CD14-positive monocyte (primary cell): ENCODE measurements around the gene CROCC. TPM values are rescaled to one million over a fixed set of nuclear protein-coding genes. Genes with fewer than 3 reads are reported as not detected.

Source experiments
- DNase-seq, 3 donors: peaks; one replicate each; pipeline ENCODE4 v3.0.0-alpha.2; 2011 to 2022
- H2AFZ ChIP-seq: 2 replicates; pipeline ENCODE4 v1.6.0; 2012; ENCODE audit warnings: mild to moderate bottlenecking, low read depth, low read length, inconsistent platforms; ENCODE audit not compliant: insufficient read depth, poor library complexity, severe bottlenecking
- H3K27ac ChIP-seq, 2 donors: 1 replicate in 1 of 2; 2 replicates in 1 of 2; pipeline ENCODE4 v1.5.1; 2012 to 2013; ENCODE audit warnings: low read length in 2 of 2, control low read depth in 1 of 2, inconsistent platforms in 1 of 2, low read depth in 1 of 2, mild to moderate bottlenecking in 1 of 2
- H3K27me3 ChIP-seq, 2 donors: one replicate each; pipeline versions ENCODE4 v1.6.0 to v1.6.1; 2011 to 2013; ENCODE audit warnings: low read length in 2 of 2; ENCODE audit not compliant: control insufficient read depth in 2 of 2, insufficient read depth in 2 of 2
- H3K36me3 ChIP-seq, 2 donors: replicated peaks in 1 of 2; 1 replicate in 1 of 2; 2 replicates in 1 of 2; pipeline versions ENCODE4 v1.5.1 to v1.6.1; 2012 to 2013; ENCODE audit warnings: low read length in 2 of 2, control low read depth in 1 of 2, inconsistent platforms in 1 of 2, mild to moderate bottlenecking in 1 of 2; ENCODE audit not compliant: insufficient read depth in 2 of 2, control insufficient read depth in 1 of 2
- H3K4me1 ChIP-seq, 2 donors: 1 replicate in 1 of 2; 2 replicates in 1 of 2; pipeline versions ENCODE4 v1.5.1 to v1.6.1; 2012 to 2013; ENCODE audit warnings: low read length in 2 of 2, control low read depth in 1 of 2, inconsistent platforms in 1 of 2, mild to moderate bottlenecking in 1 of 2, moderate library complexity in 1 of 2; ENCODE audit not compliant: insufficient read depth in 2 of 2, control insufficient read depth in 1 of 2
- H3K4me2 ChIP-seq: replicated peaks from 2 replicates; pipeline ENCODE3; 2012; ENCODE audit warnings: low read length, moderate library complexity, mild to moderate bottlenecking; ENCODE audit not compliant: poor library complexity, severe bottlenecking; ENCODE audit errors: extremely low read depth
- H3K4me3 ChIP-seq, 3 experiments: fragments of 200-600 bp in 1 of 3; sonication (generic) in 1 of 3; replicated peaks in 1 of 3; 1 replicate in 2 of 3; 2 replicates in 1 of 3; pipeline ENCODE4 v1.5.1; 2011 to 2013; ENCODE audit warnings: low read length in 3 of 3, mild to moderate bottlenecking in 3 of 3, control low read depth in 2 of 3, low read depth in 2 of 3, inconsistent platforms in 1 of 3, moderate library complexity in 1 of 3
- H3K79me2 ChIP-seq: 2 replicates; pipeline ENCODE4 v1.6.0; 2012; ENCODE audit warnings: mild to moderate bottlenecking, control low read depth, inconsistent platforms, low read length, moderate library complexity; ENCODE audit not compliant: insufficient read depth
- H3K9ac ChIP-seq: 2 replicates; pipeline ENCODE4 v1.6.0; 2017; ENCODE audit warnings: low read length, mild to moderate bottlenecking; ENCODE audit not compliant: insufficient read depth, poor library complexity, severe bottlenecking
- H3K9me3 ChIP-seq, 2 donors: replicated peaks in 1 of 2; 1 replicate in 1 of 2; 2 replicates in 1 of 2; pipeline versions ENCODE4 v1.5.1 to v1.6.1; 2012 to 2013; ENCODE audit warnings: low read length in 2 of 2, control low read depth in 1 of 2; ENCODE audit not compliant: control insufficient read depth in 1 of 2, insufficient read depth in 1 of 2
- H4K20me1 ChIP-seq: 2 replicates; pipeline ENCODE4 v1.6.0; 2012; ENCODE audit warnings: mild to moderate bottlenecking, low read length, control low read depth, moderate library complexity; ENCODE audit not compliant: insufficient read depth
- H3K27ac Mint-ChIP-seq, 7 donors: one replicate each; pipeline ENCODE4 v1.8.0; 2020; ENCODE audit warnings: mild to moderate bottlenecking in 7 of 7, mixed read lengths in 7 of 7, moderate library complexity in 6 of 7, inconsistent platforms in 2 of 7
- H3K27me3 Mint-ChIP-seq, 3 donors: one replicate each; pipeline ENCODE4 v1.8.0; 2021 to 2022; ENCODE audit warnings: low read depth in 3 of 3, mild to moderate bottlenecking in 3 of 3, mixed read lengths in 3 of 3, moderate library complexity in 3 of 3, inconsistent platforms in 1 of 3
- H3K36me3 Mint-ChIP-seq, 2 donors: one replicate each; pipeline ENCODE4 v1.8.0; 2020; ENCODE audit warnings: mixed read lengths in 2 of 2, inconsistent platforms in 1 of 2, mild to moderate bottlenecking in 1 of 2
- H3K4me1 Mint-ChIP-seq: one replicate; pipeline ENCODE4 v1.8.0; 2020; ENCODE audit warnings: mild to moderate bottlenecking, mixed read lengths
- H3K4me3 Mint-ChIP-seq, 2 donors: one replicate each; pipeline ENCODE4 v1.8.0; 2020; ENCODE audit warnings: mild to moderate bottlenecking in 2 of 2, mixed read lengths in 2 of 2, moderate library complexity in 1 of 2
- H3K9me3 Mint-ChIP-seq, 7 donors: one replicate each; pipeline ENCODE4 v1.8.0; 2020 to 2022; ENCODE audit warnings: mixed read lengths in 7 of 7, mild to moderate bottlenecking in 6 of 7, moderate library complexity in 6 of 7, inconsistent platforms in 2 of 7
- CTCF ChIP-seq: fragments of 200-600 bp; IDR thresholded peaks from one replicate; pipeline ENCODE4 v1.8.0; 2022; ENCODE audit warnings: antibody characterized with exemption, mild to moderate bottlenecking
- WGBS: methylation state at CpG from one replicate; pipeline ENCODE4 v1.1.5; 2013; ENCODE audit warnings: missing lambda C conversion rate; ENCODE audit not compliant: insufficient coverage; 5-methylcytosine and 5-hydroxymethylcytosine counted together
- intact Hi-C, 2 donors: fragments of 100-400 bp; cut with micrococcal nuclease; formaldehyde crosslinking; loops; one replicate each; pipeline versions ENCODE4 v1.15.0 to v1.15.1; 2023
- polyA plus RNA-seq, 3 donors: library from polyadenylated mRNA; depleted of rRNA in 1 of 3; unstranded in 2 of 3; stranded (reverse) in 1 of 3; fragments of 300-500 nt in 2 of 3; fragments of >200 nt in 1 of 3; fragmentation: Illumina TruSeq in 2 of 3; gene quantifications; 1 replicate in 2 of 3; 2 replicates in 1 of 3; pipeline ENCODE4 v1.2.3, GENCODE V29; 2012 to 2021

CROCC gene
- polyA plus RNA-seq, 3 donors = 0.21 to 46.1 (median 0.69) TPM

DNA sequence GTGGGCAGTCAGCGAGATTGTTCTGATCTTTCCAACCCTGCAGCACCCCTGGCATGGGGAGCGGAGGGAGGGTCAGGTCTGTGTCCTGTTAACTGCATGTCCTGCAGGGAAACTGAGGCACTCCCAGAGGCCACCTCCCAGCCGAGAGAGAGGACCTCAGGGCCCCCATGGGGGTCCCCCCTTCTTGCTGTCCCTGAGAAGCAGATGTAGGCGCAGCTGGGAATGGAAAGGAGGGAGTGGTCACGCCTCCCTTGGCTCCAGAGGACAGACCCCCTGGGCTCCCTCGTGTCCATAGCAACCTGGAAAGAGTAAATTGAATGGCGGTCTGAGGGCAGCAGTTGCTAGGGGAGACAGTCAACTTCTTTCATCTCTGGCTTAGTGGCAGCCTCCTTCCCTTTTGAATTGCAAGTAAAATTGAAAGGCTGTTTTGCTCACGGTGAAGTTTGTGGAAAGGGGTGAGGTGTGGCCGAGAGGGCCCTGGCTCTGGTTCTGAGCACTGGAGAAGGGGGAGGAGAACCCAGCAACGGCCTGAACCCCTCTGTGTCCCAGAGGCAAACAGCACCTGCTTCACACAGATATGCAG, 4.9 kb downstream of the CROCC start:
- no peak overlapping the region for H3K27ac Mint-ChIP-seq
- no peaks in the 10 kb centered on the region for H3K27me3 ChIP-seq
- no peak for DNase-seq
- peaks cover 8% of the 10 kb centered on the region for H3K4me1 Mint-ChIP-seq
- H3K9me3 ChIP-seq = no peaks in the 10 kb centered on the region
- intact Hi-C loops = no loop called here
- H4K20me1 ChIP-seq = no peaks in the 10 kb centered on the region
- 92% methylated on average over 9 of the region's 10 CpGs for WGBS
- H3K4me3 ChIP-seq = no peak overlapping the region
- no peak overlapping the region for H3K4me2 ChIP-seq
- no peaks in the 10 kb centered on the region for H3K9me3 Mint-ChIP-seq
- no peak overlapping the region for H3K27ac ChIP-seq
- H3K4me1 ChIP-seq = peaks cover 2 to 4% of the 10 kb centered on the region in 2 donors
- no peaks in the 10 kb centered on the region for H3K36me3 ChIP-seq
- H3K79me2 ChIP-seq = no peaks in the 10 kb centered on the region
- peaks cover 2 to 18% (median 5%) of the 10 kb centered on the region in 3 donors for H3K27me3 Mint-ChIP-seq
- TF ChIP-seq CTCF = no peak
- H3K9ac ChIP-seq = no peak overlapping the region
- H3K4me3 Mint-ChIP-seq = no peak overlapping the region
- H3K36me3 Mint-ChIP-seq = peaks cover 0 to 9% of the 10 kb centered on the region in 2 donors
- no peak overlapping the region for H2AFZ ChIP-seq

DNA sequence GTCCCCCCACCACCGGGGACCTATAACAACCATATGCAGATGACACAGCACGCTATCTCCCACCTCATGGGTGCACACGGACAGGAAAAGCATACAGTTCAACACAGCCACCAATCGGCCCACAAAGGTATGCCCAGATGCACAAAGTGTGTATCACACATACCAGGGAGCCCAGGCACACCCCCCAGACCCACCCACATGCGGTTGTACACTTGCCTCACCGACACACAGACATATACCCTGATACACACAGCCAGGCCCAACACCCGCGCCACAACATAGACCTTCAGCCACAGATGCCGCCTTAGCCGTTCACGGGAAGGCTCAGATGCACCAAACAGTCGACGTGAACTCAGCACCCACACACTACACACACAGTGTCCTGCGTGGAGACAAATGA, 5.5 kb downstream of the CROCC start:
- Histone ChIP-seq H3K27me3 (no peaks in the 10 kb centered on the region), H3K79me2 (no peaks in the 10 kb centered on the region), H3K36me3 (no peaks in the 10 kb centered on the region), H3K4me2 (no peak overlapping the region), H3K4me1 (no peaks in the 10 kb centered on the region), H2AFZ (no peak overlapping the region), H4K20me1 (no peaks in the 10 kb centered on the region), H3K9ac (no peak overlapping the region), H3K9me3 (no peaks in the 10 kb centered on the region), H3K27ac (no peak overlapping the region), H3K4me3 (no peak overlapping the region)
- H3K4me3 Mint-ChIP-seq = no peak overlapping the region
- H3K36me3 Mint-ChIP-seq = peaks cover 0 to 10% of the 10 kb centered on the region in 2 donors
- intact Hi-C loops = no loop called here
- H3K27me3 Mint-ChIP-seq = peaks cover 1 to 15% (median 4%) of the 10 kb centered on the region in 3 donors
- no peak for DNase-seq
- WGBS = 94% methylated on average over 14 of the region's 14 CpGs
- H3K27ac Mint-ChIP-seq = no peak overlapping the region
- H3K9me3 Mint-ChIP-seq = no peaks in the 10 kb centered on the region
- TF ChIP-seq CTCF = no peak
- H3K4me1 Mint-ChIP-seq = peaks cover 5% of the 10 kb centered on the region
